Erythroblast (primary cell): ENCODE measurements around the gene RPS24.
A peak's percentile ranks its signal among the peaks of the same experiment; 100 is the strongest.
"Not testable (repeated sequence)": the region's sequence is repeated elsewhere in the genome, so short reads cannot be mapped to it uniquely, and the experiment has no call there.

Experiments
- DNase-seq, 2 experiments: peaks; one replicate each; lab custom pipeline; 2025; lab: John Stamatoyannopoulos, UW
- GATA1 ChIP-seq: IDR thresholded peaks from 2 replicates; pipeline ENCODE4 v1.6.1; 2011; ENCODE audit warnings: low read depth, mild to moderate bottlenecking, control low read depth, low read length, moderate library complexity
- POLR2A ChIP-seq: IDR thresholded peaks from 2 replicates; pipeline ENCODE4 v1.6.1; 2011; ENCODE audit warnings: mild to moderate bottlenecking, low read length

The RPS24 gene

DNA sequence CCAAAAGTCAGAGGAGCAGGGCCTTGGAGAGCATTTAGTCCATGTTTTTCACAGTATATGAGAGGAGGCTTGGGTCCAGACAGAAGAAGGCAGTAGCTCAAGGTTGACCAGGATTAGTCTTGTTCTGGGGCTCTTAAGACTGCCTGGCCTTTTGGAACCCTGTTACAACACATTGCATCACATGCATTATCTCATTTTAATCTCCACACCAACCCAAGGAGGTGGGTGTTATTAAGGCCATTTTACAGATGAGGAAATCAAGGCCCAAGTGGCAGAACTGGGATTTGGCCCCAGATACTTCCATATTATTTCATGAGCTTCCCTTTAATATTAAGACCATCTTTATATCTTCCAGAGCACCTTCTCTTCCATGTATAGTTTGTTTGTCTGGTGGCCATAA, 38.8 kb downstream of the RPS24 start:
- peak; percentile 8 to 31 for DNase-seq
- TF ChIP-seq GATA1 (no peak), POLR2A (no peak)

DNA sequence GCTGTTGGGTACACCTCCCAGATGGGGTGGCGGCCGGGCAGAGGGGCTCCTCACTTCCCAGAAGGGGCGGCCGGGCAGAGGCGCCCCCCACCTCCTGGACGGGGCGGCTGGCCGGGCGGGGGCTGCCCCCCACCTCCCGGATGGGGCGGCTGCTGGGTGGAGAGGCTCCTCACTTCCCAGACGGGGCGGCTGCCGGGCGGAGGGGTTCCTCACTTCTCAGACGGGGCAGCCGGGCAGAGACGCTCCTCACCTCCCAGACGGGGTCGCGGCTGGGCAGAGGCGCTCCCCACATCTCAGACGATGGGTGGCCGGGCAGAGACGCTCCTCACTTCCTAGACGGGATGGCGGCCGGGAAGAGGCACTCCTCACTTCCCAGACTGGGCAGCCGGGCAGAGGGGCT, 42.1 kb downstream of the RPS24 start:
- DNase-seq, result not testable (repeated sequence)

DNA sequence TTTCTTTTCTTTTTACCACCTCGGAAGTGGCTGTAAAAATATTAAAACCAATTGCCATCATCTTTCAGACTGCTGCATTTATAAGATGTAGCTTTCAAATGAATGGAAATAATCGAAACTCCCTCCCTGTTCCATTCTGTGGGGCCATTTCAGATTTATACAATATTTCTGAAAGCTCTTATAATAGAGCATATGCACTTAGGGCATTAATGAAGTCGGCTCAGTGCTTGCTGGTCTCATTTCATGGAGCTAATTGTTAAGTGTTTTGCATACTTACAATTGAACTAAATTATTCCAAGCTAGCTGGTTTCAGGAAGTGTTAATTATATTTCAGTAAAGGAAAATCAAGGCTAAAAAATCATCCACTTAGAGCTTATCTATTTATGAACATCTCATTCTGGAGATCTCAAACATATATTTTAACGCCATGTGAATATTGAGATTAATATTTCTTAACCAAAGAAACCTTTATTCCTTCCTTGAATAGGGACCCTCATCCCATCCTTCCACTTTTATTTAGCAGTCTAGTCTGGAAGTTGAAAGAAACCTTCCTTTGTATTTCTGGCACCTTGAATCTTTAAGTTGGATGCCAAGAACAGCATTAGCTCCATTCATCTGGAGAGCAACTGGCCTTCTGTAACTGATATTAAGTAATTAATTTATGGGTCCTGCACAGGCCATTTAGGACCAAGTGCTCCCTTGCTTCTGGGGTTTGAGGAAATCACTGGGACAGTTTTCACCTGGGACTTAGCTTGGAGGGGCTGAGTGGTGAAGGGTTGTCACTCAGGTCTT, 45.1 kb downstream of the RPS24 start:
- TF ChIP-seq GATA1 (no peak), POLR2A (no peak)
- no peak for DNase-seq

DNA sequence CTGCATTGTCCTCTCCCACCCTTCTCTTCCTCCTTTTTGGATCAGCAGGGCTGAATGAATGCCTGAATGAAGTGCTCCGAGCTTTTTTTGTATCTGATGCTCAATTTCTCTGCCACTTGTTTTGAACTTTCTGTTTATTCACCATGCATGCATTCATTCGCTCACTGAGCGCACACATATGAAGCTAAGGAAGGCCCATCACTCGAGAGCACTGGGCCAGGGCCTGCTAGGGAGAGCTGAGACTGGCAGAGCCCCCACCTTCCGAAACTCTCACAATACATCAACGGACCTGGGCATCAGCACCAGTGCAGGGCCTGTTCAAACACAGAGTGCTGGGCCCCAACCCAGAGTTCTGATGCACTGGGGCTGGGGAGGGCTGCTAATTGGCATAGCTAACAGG, 45.7 kb downstream of the RPS24 start:
- no peak for DNase-seq
- TF ChIP-seq POLR2A (no peak), GATA1 (no peak)

DNA sequence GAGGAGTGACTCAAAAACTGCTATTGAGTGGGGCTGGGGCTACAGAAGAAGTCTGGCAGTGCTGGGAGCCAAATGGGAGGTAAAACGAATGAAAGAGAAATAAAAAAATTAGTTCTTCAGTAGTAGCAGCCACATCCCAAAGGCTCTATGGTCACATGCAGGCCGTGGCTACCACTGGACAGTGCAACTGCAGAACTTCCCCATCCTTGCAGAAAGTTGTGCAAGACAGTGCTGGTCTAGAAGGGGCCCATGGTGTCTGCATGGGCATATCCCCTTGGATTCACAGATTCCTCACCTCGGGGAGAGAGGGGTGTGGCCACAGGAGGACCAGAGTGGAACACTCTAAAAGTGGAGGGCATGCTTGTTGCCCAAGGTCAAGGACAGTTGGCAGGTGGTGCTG, 47.6 kb downstream of the RPS24 start:
- no peak for TF ChIP-seq GATA1
- TF ChIP-seq POLR2A, result no peak
- no peak for DNase-seq

DNA sequence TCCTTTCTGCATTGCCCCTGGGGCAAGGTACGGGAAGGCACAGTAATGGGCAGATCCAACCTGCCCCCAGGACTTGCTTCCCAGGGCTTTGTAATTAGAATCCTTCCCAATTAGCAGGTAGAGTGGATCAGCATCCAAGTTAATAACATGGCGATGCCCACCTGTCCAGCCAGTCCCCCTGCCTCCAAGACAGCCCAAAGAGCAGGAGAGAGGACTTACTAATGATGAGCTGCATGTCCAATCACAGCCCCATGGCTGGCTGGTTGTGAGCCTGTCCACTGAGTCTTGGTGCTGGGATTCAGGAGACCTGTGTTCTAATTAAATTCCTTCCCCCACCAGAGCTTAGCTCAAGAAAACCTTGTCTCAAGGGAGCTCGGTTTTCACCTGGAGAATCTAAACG, 49.0 kb downstream of the RPS24 start:
- DNase-seq, result no peak
- TF ChIP-seq POLR2A (no peak), GATA1 (no peak)
